Femur (tissue), 1 donor: ENCODE results near the gene CTIF.

ENCODE experiments used
- DNase-seq: peaks from one replicate; pipeline ENCODE4 v3.0.0-alpha.2; 2017

Gene CTIF

GRCh38 chr18:48605408-48605845, 66.6 kb downstream of the CTIF start:
- no peak for DNase-seq

GRCh38 chr18:48607056-48607984, 68.5 kb downstream of the CTIF start:
- DNase-seq, result peak; percentile 83

- no peak for DNase-seq
Measured at GRCh38 chr18:48608581-48608980, 69.8 kb downstream of the CTIF start.

- no peak for DNase-seq
Measured at GRCh38 chr18:48609114-48609513, 70.3 kb downstream of the CTIF start.

GRCh38 chr18:48609820-48610815, 71.3 kb downstream of the CTIF start:
- no peak for DNase-seq

- DNase-seq, result no peak
Measured at GRCh38 chr18:48611203-48611602, 72.4 kb downstream of the CTIF start.

GRCh38 chr18:48611785-48612480, 73.1 kb downstream of the CTIF start:
- no peak for DNase-seq

GRCh38 chr18:48612511-48612910, 73.7 kb downstream of the CTIF start:
- no peak for DNase-seq

GRCh38 chr18:48612917-48613316, 74.1 kb downstream of the CTIF start:
- DNase-seq, result no peak

- DNase-seq, result peak; percentile 59
Measured at GRCh38 chr18:48613589-48614404, 75.0 kb downstream of the CTIF start.

GRCh38 chr18:48615566-48616401, 77.0 kb downstream of the CTIF start:
- no peak for DNase-seq

GRCh38 chr18:48616484-48617255, 77.8 kb downstream of the CTIF start:
- DNase-seq, result no peak

- no peak for DNase-seq
Measured at GRCh38 chr18:48617844-48618497, 79.1 kb downstream of the CTIF start.

- no peak for DNase-seq
Measured at GRCh38 chr18:48619016-48619415, 80.2 kb downstream of the CTIF start.

- no peak for DNase-seq
Measured at GRCh38 chr18:48619501-48619900, 80.7 kb downstream of the CTIF start.

GRCh38 chr18:48620071-48620470, 81.2 kb downstream of the CTIF start:
- DNase-seq, result no peak

- no peak for DNase-seq
Measured at GRCh38 chr18:48621240-48621639, 82.4 kb downstream of the CTIF start.

GRCh38 chr18:48621815-48622555, 83.2 kb downstream of the CTIF start:
- DNase-seq, result no peak
